ENCODE results near the gene SSRP1.

GRCh38 chr11:57321388-57322255 is 14.1 kb downstream of the SSRP1 start:
- TF ChIP-seq CTCF (IDR thresholded peaks at IDR 0.05) (no peak), EZH2 (IDR thresholded peaks at IDR 0.05) (no peak)
